HG02852 (cell line): ENCODE results near the gene MED9.

Source experiments
- ATAC-seq: cut with Tn5 transposase; IDR thresholded peaks from one replicate; pipeline ENCODE4 v1.9.1; 2021; ENCODE audit warnings: mild to moderate bottlenecking, moderate library complexity; ENCODE audit not compliant: unreplicated experiment

The MED9 gene

GRCh38 chr17:17503566-17504130 is 26.8 kb downstream of the MED9 start:
- ATAC-seq: no peak

DNA sequence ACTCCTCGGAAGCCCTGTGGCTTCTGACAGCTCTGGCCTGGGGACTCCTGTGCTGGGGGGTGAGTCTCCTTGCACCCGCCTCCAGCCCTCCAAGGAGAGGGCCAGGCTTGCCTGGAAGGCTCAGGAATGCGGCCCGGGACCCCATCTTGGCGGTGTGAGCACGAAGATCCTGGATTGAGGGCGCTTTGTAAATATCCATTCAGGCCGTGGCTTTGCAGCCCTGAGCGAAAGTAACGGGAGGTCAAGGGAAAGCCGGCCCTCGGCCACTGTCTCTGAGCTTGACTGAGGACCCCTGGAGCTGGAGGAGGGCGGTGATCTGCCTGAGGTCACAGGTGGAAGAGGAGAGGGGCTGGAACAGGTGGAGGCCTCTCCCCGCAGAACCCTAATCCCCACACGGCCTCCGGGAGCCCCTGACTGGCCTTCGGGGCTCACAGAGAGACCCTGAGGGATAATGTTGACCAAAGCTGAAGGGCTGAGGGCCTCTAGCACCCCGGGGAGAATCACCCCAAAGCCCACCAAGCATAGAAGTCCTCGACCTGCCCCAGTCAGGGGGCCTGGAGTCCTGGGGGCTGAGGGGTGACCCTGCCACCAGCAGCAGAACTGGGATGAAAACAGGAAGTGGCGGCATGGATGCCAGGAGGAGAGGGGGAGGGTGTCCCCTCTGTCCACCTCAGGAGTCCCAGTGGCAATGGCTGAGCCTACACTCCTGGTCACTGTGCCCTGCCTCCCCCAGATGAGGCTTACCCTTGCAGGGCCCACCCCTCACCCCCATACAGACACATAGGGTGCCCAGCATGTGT is 27.7 kb downstream of the MED9 start:
- ATAC-seq: no peak

GRCh38 chr17:17505151-17505550 is 28.4 kb downstream of the MED9 start:
- ATAC-seq: no peak

GRCh38 chr17:17505610-17506171 is 28.9 kb downstream of the MED9 start:
- no peak for ATAC-seq

- ATAC-seq: no peak
Measured at GRCh38 chr17:17506181-17506741, 29.5 kb downstream of the MED9 start.

- no peak for ATAC-seq
Measured at GRCh38 chr17:17506893-17507464, 30.2 kb downstream of the MED9 start.

DNA sequence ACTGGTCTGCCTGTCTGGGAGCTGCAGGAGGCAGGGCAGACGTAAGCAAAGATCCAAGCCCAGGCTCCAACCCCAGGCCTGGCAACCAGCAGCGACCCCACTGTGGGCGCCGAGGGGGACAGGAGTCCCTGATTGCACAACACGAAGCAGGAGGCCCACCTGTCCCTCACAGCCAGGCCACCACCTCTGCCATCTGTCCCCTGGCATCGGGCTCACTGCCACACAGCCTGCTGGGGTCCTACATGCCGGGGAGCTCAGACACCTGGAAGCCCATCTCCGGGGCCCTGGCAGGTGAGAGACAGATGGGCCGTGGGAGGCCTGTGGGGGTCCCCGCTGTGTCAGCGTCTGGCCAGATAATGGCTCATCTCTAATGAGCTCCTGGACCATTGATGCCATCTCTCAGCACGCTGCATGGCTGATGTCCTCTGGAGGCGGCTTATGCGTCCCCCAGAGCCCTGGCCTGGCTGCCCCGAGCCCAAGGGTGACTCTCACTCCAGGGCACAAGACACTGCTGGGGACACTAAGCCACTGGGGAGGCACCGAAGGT is 30.7 kb downstream of the MED9 start:
- ATAC-seq: no peak

DNA sequence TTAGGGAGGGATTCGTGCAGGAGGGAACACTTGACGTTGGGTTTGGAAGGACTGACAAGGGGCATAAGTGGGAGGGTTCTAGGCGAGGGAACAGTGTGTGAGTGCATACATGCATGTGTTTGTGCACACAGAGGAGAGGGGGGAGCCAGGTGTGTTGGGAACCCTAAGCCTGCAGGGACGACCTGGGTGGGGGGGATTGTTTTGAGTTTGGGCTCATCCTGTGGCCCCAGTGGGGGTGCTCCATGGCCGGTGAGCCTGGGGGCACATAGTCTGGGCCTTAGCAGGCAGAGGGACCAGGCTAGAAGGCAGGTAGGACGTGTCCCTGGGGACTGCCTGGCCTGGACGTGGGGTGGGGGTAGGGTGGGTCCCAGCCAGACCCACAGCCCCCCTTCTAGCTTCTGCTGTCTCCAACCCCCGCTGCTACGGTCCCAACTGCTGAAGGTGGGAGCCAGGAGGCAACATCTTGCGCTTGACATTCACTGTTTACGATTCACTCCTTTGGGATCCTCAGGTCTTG is 31.3 kb downstream of the MED9 start:
- ATAC-seq: no peak

DNA sequence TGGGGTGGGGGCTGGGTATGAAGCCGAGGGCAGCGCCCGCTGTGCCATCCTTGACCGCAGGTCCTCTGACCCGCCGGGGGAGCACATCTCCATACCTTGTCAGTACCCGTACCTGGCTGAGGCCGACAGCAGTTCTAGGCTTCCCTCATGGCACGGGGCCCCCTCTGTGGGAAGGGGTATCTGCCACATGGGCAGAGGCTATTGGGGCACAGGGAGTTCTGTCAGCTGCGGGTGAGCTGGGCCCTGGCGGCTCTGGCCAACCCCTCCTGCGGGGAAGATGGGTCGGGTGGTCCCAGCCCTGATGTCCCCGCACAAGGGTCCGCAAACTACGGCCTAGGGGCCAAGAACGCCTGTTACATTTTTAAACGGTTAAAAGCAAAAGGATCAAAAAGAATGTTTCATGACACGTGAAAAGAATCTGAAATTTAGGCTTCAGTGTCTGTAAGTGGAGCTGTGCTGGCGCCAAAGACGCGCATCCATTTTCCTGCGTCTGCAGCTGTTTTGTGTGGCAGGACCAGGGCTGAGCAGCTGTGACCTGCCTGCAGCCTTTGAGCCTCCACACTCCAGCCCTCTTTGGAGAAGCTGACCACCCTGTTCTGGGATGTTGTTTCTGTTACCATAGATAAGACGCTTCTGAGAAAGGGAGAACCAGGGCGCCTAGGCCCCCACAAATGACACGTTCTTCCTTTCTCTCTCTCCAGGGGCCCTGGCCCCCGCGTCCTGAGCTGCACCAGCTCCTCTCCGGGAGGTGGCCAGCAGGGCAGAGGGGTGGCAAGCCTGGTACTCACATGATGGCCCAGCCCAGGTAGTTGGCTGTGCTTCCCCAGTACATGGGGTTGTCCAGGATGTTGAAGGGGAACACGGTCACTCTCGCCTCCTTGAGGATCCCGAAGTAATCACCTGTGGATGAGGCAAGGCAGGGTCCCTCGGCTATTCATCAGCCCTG is 32.1 kb downstream of the MED9 start:
- ATAC-seq: no peak

- ATAC-seq: no peak
Measured at GRCh38 chr17:17509601-17510425, 33.0 kb downstream of the MED9 start.

DNA sequence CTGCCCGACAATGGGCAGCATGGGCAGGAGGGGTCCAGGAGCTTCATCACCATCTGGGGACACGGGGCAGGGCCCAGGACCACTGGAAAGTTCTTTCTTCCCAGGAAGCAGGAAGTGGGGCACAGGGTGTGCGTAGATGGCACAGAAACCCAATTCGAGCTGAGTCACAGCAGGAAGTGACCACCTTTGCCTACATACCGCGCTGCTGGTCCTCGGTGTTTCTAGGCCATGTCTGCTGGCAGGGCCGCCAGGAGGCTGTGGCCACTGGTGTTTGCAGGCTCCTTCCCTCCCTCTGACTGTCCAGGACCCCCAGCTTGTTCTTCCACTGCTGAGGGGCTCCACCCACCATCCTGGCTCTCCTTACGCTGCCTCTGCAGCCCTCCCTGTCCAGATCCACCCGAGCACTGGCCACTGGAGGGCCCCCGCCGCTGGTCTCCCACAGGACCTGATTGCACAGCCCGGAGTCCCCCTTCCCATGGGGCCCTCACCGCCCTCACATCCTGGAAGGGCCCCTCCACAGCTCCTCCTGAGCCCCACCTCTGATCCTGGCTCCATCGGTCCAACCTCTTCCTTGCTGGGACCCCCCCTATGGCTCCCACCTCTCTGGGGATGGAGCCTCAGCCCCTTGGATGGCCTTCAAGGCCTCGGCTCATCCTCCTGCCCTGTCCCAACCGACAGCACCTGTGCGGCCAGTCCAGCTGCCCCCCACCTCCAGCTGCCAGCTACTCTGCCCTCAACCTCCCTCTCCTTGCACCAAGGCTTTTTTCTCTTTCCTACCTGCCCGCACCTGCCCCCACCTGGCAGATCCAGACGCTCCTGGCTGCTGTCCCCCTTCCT is 33.9 kb downstream of the MED9 start:
- ATAC-seq: no peak

DNA sequence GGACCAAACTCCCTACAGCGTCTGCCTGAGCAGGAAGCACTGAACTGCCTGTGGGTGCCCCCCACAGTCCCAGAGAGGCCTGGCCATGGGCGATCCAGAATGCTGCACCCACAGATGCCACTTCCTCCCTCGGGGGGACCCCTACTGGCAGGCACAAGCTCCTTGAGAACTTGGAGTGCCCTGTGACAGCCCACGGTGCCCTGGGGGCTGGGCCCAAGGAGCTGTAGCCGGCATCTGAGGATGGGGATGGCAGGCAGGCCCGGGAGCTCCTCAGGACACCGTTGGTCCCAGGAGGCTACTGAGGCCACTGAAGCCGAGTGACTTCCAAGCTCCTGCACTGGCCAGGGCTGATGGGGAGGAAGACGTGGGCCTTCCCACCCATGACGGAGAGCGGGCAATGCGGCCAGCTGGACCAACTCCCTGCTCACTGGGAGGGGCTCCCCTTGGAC is 34.5 kb downstream of the MED9 start:
- no peak for ATAC-seq

- no peak for ATAC-seq
Measured at GRCh38 chr17:17511881-17512858, 35.4 kb downstream of the MED9 start.

DNA sequence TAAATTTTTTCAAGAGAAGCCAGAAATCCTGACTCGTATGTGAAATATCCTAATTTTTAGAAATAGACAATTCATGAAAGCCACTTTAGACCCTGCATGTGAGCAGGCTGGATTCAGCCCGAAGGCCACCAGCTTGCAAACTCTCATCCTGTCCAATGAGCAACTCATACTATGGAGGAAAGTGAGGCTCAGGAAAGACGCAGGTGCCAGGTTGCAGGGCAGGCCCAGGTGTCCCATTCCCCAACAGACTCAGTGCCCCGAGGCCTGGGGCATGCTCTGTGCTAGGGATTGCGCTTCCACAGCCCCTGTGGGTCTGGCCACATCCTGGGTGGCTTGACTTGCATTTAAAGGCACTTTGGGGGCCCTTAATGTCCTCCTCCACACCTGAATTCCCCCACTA is 36.1 kb downstream of the MED9 start:
- ATAC-seq: no peak

- no peak for ATAC-seq
Measured at GRCh38 chr17:17513626-17514025, 36.8 kb downstream of the MED9 start.

- no peak for ATAC-seq
Measured at GRCh38 chr17:17514361-17514992, 37.7 kb downstream of the MED9 start.
